Type B pancreatic cell (in vitro differentiated cells): ENCODE results near the gene CEACAM19. TPM values are rescaled to one million over a fixed set of nuclear protein-coding genes. Genes with fewer than 3 reads are reported as not detected.
"Not testable (repeated sequence)": the region's sequence is repeated elsewhere in the genome, so short reads cannot be mapped to it uniquely, and the experiment has no call there.

Experiments
- DNase-seq: peaks from one replicate; pipeline ENCODE4 v3.0.0; 2021; ENCODE audit warnings: mixed read lengths; ENCODE audit not compliant: unreplicated experiment; ENCODE audit errors: extremely low spot score
- H3K27ac Mint-ChIP-seq: 2 replicates; pipeline ENCODE4 v1.8.0; 2021; ENCODE audit warnings: mild to moderate bottlenecking, mixed read lengths
- H3K27me3 Mint-ChIP-seq: 2 replicates; pipeline ENCODE4 v1.8.0; 2021; ENCODE audit warnings: mixed read lengths
- H3K36me3 Mint-ChIP-seq: 2 replicates; pipeline ENCODE4 v1.8.0; 2021; ENCODE audit warnings: mixed read lengths
- H3K4me1 Mint-ChIP-seq: one replicate; pipeline ENCODE4 v1.8.0; 2021; ENCODE audit warnings: mixed read lengths; ENCODE audit not compliant: unreplicated experiment
- H3K4me3 Mint-ChIP-seq: 2 replicates; pipeline ENCODE4 v1.8.0; 2021; ENCODE audit warnings: mild to moderate bottlenecking, mixed read lengths
- H3K9me3 Mint-ChIP-seq: 2 replicates; pipeline ENCODE4 v1.8.0; 2021; ENCODE audit warnings: mixed read lengths
- total RNA-seq: library from RNA; stranded (reverse); gene quantifications from 2 replicates; pipeline ENCODE4 v1.2.1, GENCODE V29; 2021; ENCODE audit warnings: low replicate concordance
- TF ChIP-seq, protein P1 (sequence below): fragments of 200-600 bp; sonication (generic); conservative IDR thresholded peaks from 2 replicates; pipeline ENCODE4 v1.5.0; 2021; ENCODE audit warnings: antibody characterized with exemption, mild to moderate bottlenecking

CEACAM19 gene
- total RNA-seq, 1 donor from 2014 or later: 6.3 TPM

DNA sequence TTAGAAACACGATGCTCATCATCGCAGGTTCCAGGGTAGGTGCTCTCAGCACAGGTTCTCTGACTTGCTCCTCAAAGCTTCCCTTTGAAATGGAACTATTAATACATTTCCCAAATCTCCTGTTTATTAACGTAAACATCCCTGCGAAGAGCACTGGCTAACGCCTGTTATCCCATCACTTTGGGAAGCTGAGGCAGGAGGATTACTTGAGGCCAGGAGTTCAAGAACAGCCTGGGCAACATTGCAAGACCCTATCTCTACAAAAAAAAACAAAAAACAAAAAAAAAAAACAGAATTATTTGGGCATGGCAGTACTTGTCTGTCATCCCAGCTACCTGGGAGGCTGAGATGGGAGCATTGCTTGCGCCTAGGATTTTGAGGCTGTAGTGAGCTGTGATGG is 46.3 kb downstream of the CEACAM19 start:
- no peaks in the 10 kb centered on the region for H3K27me3 Mint-ChIP-seq
- TF ChIP-seq, protein P1, sequence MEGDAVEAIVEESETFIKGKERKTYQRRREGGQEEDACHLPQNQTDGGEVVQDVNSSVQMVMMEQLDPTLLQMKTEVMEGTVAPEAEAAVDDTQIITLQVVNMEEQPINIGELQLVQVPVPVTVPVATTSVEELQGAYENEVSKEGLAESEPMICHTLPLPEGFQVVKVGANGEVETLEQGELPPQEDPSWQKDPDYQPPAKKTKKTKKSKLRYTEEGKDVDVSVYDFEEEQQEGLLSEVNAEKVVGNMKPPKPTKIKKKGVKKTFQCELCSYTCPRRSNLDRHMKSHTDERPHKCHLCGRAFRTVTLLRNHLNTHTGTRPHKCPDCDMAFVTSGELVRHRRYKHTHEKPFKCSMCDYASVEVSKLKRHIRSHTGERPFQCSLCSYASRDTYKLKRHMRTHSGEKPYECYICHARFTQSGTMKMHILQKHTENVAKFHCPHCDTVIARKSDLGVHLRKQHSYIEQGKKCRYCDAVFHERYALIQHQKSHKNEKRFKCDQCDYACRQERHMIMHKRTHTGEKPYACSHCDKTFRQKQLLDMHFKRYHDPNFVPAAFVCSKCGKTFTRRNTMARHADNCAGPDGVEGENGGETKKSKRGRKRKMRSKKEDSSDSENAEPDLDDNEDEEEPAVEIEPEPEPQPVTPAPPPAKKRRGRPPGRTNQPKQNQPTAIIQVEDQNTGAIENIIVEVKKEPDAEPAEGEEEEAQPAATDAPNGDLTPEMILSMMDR: no peak
- no peak overlapping the region for H3K4me3 Mint-ChIP-seq
- no peak for DNase-seq
- no peaks in the 10 kb centered on the region for H3K36me3 Mint-ChIP-seq
- peaks cover 8% of the 10 kb centered on the region for H3K4me1 Mint-ChIP-seq
- peaks cover 6% of the 10 kb centered on the region for H3K9me3 Mint-ChIP-seq
- H3K27ac Mint-ChIP-seq: no peak overlapping the region

GRCh38 chr19:44718441-44719261 is 47.4 kb downstream of the CEACAM19 start:
- H3K4me3 Mint-ChIP-seq: peak overlapping the region; percentile 68
- H3K27ac Mint-ChIP-seq: peak overlapping the region; percentile 97
- DNase-seq: no peak
- peaks cover 6% of the 10 kb centered on the region for H3K9me3 Mint-ChIP-seq
- no peaks in the 10 kb centered on the region for H3K27me3 Mint-ChIP-seq
- TF ChIP-seq, protein P1: no peak
- H3K36me3 Mint-ChIP-seq: no peaks in the 10 kb centered on the region
- peaks cover 8% of the 10 kb centered on the region for H3K4me1 Mint-ChIP-seq

GRCh38 chr19:44719262-44719701 is 48.0 kb downstream of the CEACAM19 start:
- H3K9me3 Mint-ChIP-seq: peaks cover 6% of the 10 kb centered on the region
- no peak overlapping the region for H3K27ac Mint-ChIP-seq
- H3K4me1 Mint-ChIP-seq: peaks cover 13% of the 10 kb centered on the region
- no peaks in the 10 kb centered on the region for H3K36me3 Mint-ChIP-seq
- H3K4me3 Mint-ChIP-seq: no peak overlapping the region
- TF ChIP-seq, protein P1: no peak
- H3K27me3 Mint-ChIP-seq: no peaks in the 10 kb centered on the region
- DNase-seq: no peak

- not testable (repeated sequence) for H3K27ac Mint-ChIP-seq, H3K27me3 Mint-ChIP-seq, H3K9me3 Mint-ChIP-seq, DNase-seq, H3K36me3 Mint-ChIP-seq, H3K4me3 Mint-ChIP-seq
- peaks cover 16% of the 10 kb centered on the region for H3K4me1 Mint-ChIP-seq
These were observed 49.1 kb downstream of the CEACAM19 start for GRCh38 chr19:44720396-44720795.

DNA sequence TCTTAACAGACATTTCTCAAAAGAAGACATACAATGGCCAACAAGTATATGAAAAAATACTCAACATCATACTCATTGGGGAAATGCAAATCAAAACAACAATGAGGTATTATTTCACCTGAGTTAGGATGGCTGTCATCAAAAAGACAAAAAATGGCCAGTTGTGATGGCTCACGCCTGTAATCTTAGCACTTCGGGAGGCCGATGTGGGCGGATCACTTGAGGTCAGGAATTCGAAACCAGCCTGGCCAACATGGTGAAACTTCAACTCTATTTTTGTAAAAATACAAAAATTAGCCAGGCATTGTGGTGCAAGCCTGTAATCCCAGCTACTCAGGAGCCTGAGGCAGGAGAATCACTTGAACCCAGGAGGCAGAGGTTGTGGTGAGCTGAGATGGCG is 49.7 kb downstream of the CEACAM19 start:
- no peak for DNase-seq
- Mint-ChIP-seq H3K4me1 (peaks cover 16% of the 10 kb centered on the region), H3K4me3 (no peak overlapping the region), H3K36me3 (no peaks in the 10 kb centered on the region), H3K27ac (no peak overlapping the region), H3K27me3 (no peaks in the 10 kb centered on the region), H3K9me3 (no peaks in the 10 kb centered on the region)
- TF ChIP-seq, protein P1: no peak

DNA sequence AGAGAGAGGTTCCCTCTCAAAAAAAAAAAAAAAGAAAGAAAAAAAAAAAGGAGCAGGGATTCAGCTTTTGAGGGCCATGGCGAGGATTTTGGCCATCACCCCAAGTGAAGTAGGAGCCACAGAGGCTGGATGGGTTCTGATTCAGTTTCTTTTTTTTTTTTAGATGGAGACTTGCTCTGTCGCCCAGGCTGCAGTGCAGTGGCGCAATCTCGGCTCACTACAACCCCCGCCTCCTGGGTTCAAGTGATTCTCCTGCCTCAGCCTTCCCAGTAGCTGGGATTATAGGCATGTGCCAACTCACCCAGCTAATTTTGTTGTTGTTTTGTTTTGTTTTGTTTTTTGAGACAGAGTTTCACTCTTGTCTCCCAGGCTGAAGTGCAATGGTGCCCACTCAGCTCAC is 50.1 kb downstream of the CEACAM19 start:
- not testable (repeated sequence) for H3K36me3 Mint-ChIP-seq, DNase-seq, H3K4me3 Mint-ChIP-seq, H3K27me3 Mint-ChIP-seq, H3K27ac Mint-ChIP-seq, H3K9me3 Mint-ChIP-seq
- H3K4me1 Mint-ChIP-seq: peaks cover 16% of the 10 kb centered on the region
